ENCODE measurements around the gene LAMA2.

DNA sequence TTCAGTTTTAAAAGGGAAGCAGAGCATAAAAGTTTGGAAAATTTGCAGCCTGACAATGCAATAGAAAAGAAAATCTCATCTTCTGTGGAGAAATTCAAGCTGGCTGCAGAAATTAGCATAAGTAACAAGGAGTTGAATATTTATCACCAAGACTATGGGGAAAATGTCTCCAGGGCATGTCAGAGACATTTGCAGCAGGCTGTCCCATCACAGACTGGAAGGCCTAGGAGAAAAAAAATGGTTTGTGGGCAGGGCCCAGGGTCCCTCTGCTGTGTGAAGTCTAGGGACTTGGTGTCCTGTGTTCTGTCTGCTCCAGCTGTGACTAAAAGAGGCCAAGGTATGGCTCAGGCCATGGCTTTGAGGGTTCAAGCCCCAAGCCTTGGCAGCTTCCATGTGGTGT, 8.1 kb upstream of the LAMA2 start:
- no peak for TF ChIP-seq CTCF (IDR thresholded peaks at IDR 0.05; ENCODE audit: low read depth, low read length)
- no peak for TF ChIP-seq EZH2phosphoT487 (IDR thresholded peaks at IDR 0.05; ENCODE audit: low read depth)
